T-helper 17 cell (primary cell): Measurements from ENCODE around the gene FAM111A. TPM values are rescaled to one million over a fixed set of nuclear protein-coding genes. Genes with fewer than 3 reads are reported as not detected.

Experiments
- ATAC-seq: fragments of 150-1000 bp; cut with Tn5 transposase; 2 replicates; pipeline ENCODE4 v1.10.0; 2021; ENCODE audit warnings: mild to moderate bottlenecking, moderate library complexity
- DNase-seq, 3 donors: peaks; one replicate each; pipeline versions ENCODE4 v3.0.0 to v3.0.0-alpha.2; 2020 to 2021
- H3K9me3 ChIP-seq: one replicate; pipeline ENCODE4 v1.7.0; 2013; ENCODE audit warnings: low read length, mild to moderate bottlenecking; ENCODE audit not compliant: control insufficient read depth, poor library complexity, severe bottlenecking
- H3K27ac Mint-ChIP-seq: one replicate; pipeline ENCODE4 v1.8.0; 2022; ENCODE audit warnings: mild to moderate bottlenecking, moderate library complexity, mixed read lengths
- H3K27me3 Mint-ChIP-seq: one replicate; pipeline ENCODE4 v1.8.0; 2022; ENCODE audit warnings: mixed read lengths
- H3K36me3 Mint-ChIP-seq: one replicate; pipeline ENCODE4 v1.8.0; 2022; ENCODE audit warnings: low read depth, mixed read lengths
- H3K4me1 Mint-ChIP-seq: one replicate; pipeline ENCODE4 v1.8.0; 2022; ENCODE audit warnings: mild to moderate bottlenecking, mixed read lengths
- H3K4me3 Mint-ChIP-seq: one replicate; pipeline ENCODE4 v1.8.0; 2022; ENCODE audit warnings: mild to moderate bottlenecking, moderate library complexity, mixed read lengths
- total RNA-seq, 4 donors: library from RNA in 2 of 4; stranded (reverse) in 2 of 4; gene quantifications; one replicate each; pipeline ENCODE4 v1.2.3 and lab custom pipeline; 2022 to 2026

Gene FAM111A
- total RNA-seq, 2 donors from 2014 or later = 60.5 to 63.6 TPM

DNA sequence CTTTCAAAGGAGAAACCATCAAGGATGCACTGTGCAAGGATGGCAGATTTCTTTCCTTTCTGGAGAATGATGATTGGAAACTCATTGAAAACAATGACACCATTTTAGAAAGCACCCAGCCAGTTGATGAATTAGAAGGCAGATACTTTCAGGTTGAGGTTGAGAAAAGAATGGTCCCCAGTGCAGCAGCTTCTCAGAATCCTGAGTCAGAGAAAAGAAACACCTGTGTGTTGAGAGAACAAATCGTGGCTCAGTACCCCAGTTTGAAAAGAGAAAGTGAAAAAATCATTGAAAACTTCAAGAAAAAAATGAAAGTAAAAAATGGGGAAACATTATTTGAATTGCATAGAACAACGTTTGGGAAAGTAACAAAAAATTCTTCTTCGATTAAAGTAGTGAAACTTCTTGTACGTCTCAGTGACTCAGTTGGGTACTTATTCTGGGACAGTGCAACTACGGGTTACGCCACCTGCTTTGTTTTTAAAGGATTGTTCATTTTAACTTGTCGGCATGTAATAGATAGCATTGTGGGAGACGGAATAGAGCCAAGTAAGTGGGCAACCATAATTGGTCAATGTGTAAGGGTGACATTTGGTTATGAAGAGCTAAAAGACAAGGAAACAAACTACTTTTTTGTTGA lies 9.8 kb downstream of the FAM111A start:
- Mint-ChIP-seq H3K36me3 (no peaks in the 10 kb centered on the region), H3K4me3 (peak overlapping the region; percentile 90), H3K4me1 (peaks cover 19% of the 10 kb centered on the region), H3K27ac (peak overlapping the region; percentile 97), H3K27me3 (no peaks in the 10 kb centered on the region)
- ATAC-seq (no peak), DNase-seq (no peak)
- H3K9me3 ChIP-seq = no peaks in the 10 kb centered on the region

DNA sequence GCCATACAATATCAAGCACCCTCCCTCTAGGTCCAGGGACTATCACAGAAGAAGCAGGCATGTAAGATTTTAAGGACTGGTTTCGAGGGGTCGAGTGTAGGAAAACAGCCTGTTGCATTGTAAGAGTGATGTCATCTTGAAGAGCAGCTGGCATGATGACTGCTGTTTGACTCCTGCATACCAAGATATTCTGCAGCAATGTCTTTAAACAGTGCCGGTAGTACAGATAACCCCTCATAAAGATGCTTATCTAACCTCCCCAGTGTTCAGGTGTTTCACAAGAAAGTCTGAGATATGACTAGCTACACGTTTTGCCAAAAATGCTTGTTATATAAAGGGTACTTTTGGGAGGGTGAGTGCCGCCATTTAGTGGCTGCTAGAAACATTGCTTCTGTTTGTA lies 12.0 kb downstream of the FAM111A start:
- no peak for DNase-seq
- Mint-ChIP-seq H3K4me3 (no peak overlapping the region), H3K36me3 (no peaks in the 10 kb centered on the region), H3K27ac (no peak overlapping the region), H3K4me1 (peaks cover 19% of the 10 kb centered on the region), H3K27me3 (no peaks in the 10 kb centered on the region)
- no peaks in the 10 kb centered on the region for H3K9me3 ChIP-seq
- ATAC-seq = no peak

GRCh38 chr11:59157433-59157832 lies 14.8 kb downstream of the FAM111A start:
- DNase-seq (no peak), ATAC-seq (no peak)
- H3K4me1 Mint-ChIP-seq = peaks cover 10% of the 10 kb centered on the region
- no peaks in the 10 kb centered on the region for H3K9me3 ChIP-seq
- H3K36me3 Mint-ChIP-seq = no peaks in the 10 kb centered on the region
- no peak overlapping the region for H3K4me3 Mint-ChIP-seq
- peaks cover 14% of the 10 kb centered on the region for H3K27me3 Mint-ChIP-seq
- no peak overlapping the region for H3K27ac Mint-ChIP-seq

- H3K9me3 ChIP-seq = no peaks in the 10 kb centered on the region
- ATAC-seq (peak; percentile 99), DNase-seq (peak in 2 of 3 donors; percentile 36 to 49)
- peaks cover 4% of the 10 kb centered on the region for H3K4me1 Mint-ChIP-seq
- H3K27ac Mint-ChIP-seq = no peak overlapping the region
- H3K27me3 Mint-ChIP-seq = peaks cover 23% of the 10 kb centered on the region
- no peaks in the 10 kb centered on the region for H3K36me3 Mint-ChIP-seq
- H3K4me3 Mint-ChIP-seq = no peak overlapping the region
These were observed 15.8 kb downstream of the FAM111A start for GRCh38 chr11:59158206-59159068.

DNA sequence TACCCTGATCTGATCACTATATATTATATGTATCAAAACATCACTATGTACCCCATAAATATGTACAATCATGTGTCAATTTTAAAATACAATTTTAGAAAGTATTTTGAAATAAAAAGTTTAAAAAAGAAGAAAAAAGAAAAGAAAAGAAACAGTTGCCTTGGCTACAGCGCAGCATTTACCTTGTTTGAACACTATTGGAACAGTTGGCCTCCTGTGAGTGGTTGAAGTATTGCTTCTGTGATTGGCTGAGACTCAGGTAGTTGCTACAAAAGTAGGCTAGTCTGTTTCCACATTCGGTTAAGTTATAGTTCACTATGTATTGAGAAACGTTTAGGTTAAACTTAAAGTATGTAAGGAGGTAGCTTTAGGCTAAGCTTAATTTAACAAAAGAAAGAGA lies 21.4 kb downstream of the FAM111A start:
- ATAC-seq (no peak), DNase-seq (no peak)
- no peaks in the 10 kb centered on the region for H3K4me1 Mint-ChIP-seq
- H3K27me3 Mint-ChIP-seq = peaks cover 43% of the 10 kb centered on the region
- no peaks in the 10 kb centered on the region for H3K36me3 Mint-ChIP-seq
- no peak overlapping the region for H3K27ac Mint-ChIP-seq
- H3K9me3 ChIP-seq = no peaks in the 10 kb centered on the region
- H3K4me3 Mint-ChIP-seq = no peak overlapping the region

- H3K36me3 Mint-ChIP-seq = no peaks in the 10 kb centered on the region
- peak within 1 kb of the TSS; percentile 96 for H3K4me3 Mint-ChIP-seq
- peaks cover 11% of the 10 kb centered on the region for H3K4me1 Mint-ChIP-seq
- H3K27me3 Mint-ChIP-seq = no peaks in the 10 kb centered on the region
- peak within 1 kb of the TSS; percentile 92 for H3K27ac Mint-ChIP-seq
- peak; percentile 79 to 83 (median 80) for DNase-seq
- peak; percentile 90 for ATAC-seq
- no peaks in the 10 kb centered on the region for H3K9me3 ChIP-seq
These were observed 29.1 kb downstream of the FAM111A start, which contains the start of gene DTX4 for GRCh38 chr11:59171508-59172322. Gene DTX4, plus strand, starts transcription at chr11:59172132. Its CDS starts 464 bp downstream, at chr11:59172596.

- Mint-ChIP-seq H3K36me3 (peaks cover 2% of the 10 kb centered on the region), H3K27ac (peak overlapping the region; percentile 92), H3K4me3 (peak overlapping the region; percentile 96), H3K4me1 (peaks cover 14% of the 10 kb centered on the region), H3K27me3 (no peaks in the 10 kb centered on the region)
- no peaks in the 10 kb centered on the region for H3K9me3 ChIP-seq
- ATAC-seq = peak; percentile 28
- peak in 2 of 3 donors; percentile 17 to 19 for DNase-seq
These were observed 29.9 kb downstream of the FAM111A start for GRCh38 chr11:59172345-59173079.

DNA sequence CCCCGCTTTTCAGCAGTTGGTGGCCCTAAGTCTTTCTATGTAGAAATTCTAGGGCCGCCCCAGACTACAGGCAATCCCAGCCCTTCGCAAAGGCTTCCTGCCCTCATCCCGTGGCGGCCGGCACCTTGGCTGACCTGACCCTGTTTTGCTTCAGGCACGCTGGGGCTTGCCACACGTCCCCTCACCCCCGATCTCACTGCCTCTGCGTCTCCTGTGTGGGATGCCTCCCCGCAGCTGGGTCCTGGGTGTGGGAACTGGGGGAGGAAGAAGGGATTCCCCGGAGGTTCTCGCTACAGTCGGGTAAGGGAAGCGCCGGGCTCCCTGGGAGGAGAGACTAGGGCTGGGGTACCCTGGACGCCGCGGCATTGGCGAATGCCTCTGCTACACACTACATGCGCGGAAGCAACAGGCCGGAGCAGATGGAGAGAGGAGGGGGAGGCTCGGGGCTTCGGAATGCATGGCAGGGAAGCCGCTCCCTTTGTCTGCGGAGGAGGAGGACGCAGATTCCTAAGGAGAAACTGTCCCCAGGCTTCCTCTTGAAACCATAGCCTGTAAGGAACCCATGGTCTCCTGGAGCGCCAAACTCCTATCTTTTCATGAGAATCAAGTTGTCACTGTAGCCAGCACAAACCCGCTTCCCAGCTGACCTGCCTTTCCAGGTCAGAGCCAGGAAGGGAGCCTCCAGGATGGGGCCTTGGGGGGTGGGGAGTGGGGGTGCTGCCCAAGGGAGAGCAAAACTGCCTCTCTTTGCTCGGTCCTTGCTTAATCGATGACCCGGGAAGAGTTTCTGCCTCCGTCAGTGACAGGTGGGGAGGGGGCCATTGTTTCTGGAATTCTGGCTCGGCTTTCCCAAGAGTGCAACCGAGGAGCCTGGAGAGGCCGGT lies 30.7 kb downstream of the FAM111A start:
- Mint-ChIP-seq H3K27me3 (no peaks in the 10 kb centered on the region), H3K27ac (peak overlapping the region; percentile 92), H3K4me1 (peaks cover 16% of the 10 kb centered on the region), H3K4me3 (peak overlapping the region; percentile 96), H3K36me3 (peaks cover 4% of the 10 kb centered on the region)
- ATAC-seq = no peak
- no peaks in the 10 kb centered on the region for H3K9me3 ChIP-seq
- DNase-seq = no peak

DNA sequence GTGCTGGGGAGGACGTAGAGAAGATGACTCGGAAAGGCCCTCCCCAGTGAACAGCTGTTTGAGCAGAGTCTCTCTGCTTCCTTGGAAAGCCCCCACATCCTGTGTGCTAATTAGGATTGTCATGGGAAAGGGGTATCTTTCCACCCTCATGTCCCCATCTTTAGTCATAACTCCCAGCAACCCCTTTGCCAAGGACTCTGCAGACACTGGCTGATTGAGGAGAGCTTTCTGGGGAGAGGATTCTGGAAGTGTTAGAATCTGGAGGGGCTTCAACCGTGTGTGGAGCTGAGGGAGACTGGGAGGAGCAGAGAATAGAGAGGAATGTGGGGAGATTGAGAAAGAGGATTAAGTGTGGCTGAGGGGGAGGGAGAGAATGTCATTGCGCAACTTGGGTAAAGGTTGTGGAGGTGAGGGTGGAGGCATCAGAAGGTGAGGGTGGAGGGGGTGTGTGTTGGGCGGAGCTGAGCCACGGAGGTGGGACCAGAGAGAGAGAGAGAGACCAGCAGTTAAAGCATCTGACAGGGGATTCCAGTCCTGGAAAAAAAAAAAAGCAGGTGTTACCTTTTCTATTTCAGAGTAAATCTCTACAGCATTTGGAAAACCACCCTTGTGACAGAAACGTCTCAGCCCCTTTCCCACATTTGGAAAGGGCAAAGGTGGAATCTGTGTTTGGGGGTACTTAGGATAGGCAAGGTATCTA lies 31.5 kb downstream of the FAM111A start:
- Mint-ChIP-seq H3K4me1 (peaks cover 16% of the 10 kb centered on the region), H3K36me3 (peaks cover 4% of the 10 kb centered on the region), H3K4me3 (no peak overlapping the region), H3K27me3 (no peaks in the 10 kb centered on the region), H3K27ac (no peak overlapping the region)
- H3K9me3 ChIP-seq = no peaks in the 10 kb centered on the region
- DNase-seq (no peak), ATAC-seq (no peak)

DNA sequence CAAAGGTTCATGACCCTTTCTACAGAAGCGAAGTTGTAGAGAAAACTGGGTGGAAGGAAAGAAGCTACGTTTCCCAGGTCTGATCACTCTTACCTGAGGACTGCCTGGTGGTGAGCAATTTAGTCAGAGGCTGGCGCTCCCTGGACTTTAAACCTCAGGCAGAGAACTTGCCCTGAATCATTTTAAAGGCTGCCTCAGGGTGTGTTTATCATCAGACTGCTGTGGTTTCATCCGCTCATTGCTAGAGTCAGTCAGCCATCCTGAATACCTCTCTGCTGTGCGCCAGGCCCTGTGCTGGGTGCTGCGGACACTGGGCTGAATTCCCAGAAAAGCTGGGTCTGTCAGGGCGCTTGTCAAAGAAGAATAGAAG lies 32.0 kb downstream of the FAM111A start:
- no peak for ATAC-seq
- no peak overlapping the region for H3K27ac Mint-ChIP-seq
- H3K36me3 Mint-ChIP-seq = peaks cover 4% of the 10 kb centered on the region
- DNase-seq = no peak
- no peak overlapping the region for H3K4me3 Mint-ChIP-seq
- H3K4me1 Mint-ChIP-seq = peaks cover 16% of the 10 kb centered on the region
- no peaks in the 10 kb centered on the region for H3K27me3 Mint-ChIP-seq
- H3K9me3 ChIP-seq = no peaks in the 10 kb centered on the region

- H3K9me3 ChIP-seq = no peaks in the 10 kb centered on the region
- peaks cover 16% of the 10 kb centered on the region for H3K4me1 Mint-ChIP-seq
- no peak overlapping the region for H3K27ac Mint-ChIP-seq
- no peak for ATAC-seq
- DNase-seq = no peak
- no peaks in the 10 kb centered on the region for H3K27me3 Mint-ChIP-seq
- H3K36me3 Mint-ChIP-seq = peaks cover 4% of the 10 kb centered on the region
- H3K4me3 Mint-ChIP-seq = no peak overlapping the region
These were observed 32.4 kb downstream of the FAM111A start for GRCh38 chr11:59175091-59175501.
